NCI-H1436 treated with DMSO at 0.1 percent for 48 hours (cell line): Measurements from ENCODE around the gene RFLNA.

Experiments used
- DNase-seq: peaks from one replicate; lab custom pipeline; 2025; lab: John Stamatoyannopoulos, UW

The RFLNA gene

GRCh38 chr12:124294780-124295341 lies at the start of gene RFLNA:
RFLNA (plus strand) TSS chr12:124295093; CDS start chr12:124295430, 337 bp downstream.
- no peak for DNase-seq

GRCh38 chr12:124247331-124247730 lies 47.6 kb upstream of the RFLNA start:
- no peak for DNase-seq

GRCh38 chr12:124248941-124249825 lies 45.7 kb upstream of the RFLNA start:
- peak; percentile 59 for DNase-seq

DNA sequence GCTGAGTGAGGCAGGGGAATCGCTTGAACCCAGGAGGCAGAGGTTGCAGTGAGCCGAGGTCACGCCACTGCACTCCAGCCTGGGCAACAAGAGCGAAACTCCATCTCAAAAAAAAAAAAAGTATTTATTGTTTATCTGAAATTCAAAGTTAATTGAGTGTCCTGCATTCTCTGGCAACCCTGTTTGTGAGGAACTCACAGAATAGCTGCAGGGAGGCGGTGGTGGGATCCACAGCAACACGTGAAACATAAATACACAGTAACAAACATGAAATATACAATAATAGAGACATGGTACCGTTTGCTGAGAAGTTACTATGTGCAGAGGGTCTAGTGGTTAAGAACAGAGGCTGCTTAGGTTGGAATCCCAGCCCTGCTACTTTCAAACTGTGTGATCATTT lies 43.7 kb upstream of the RFLNA start:
- DNase-seq: no peak

GRCh38 chr12:124252964-124253363 lies 41.9 kb upstream of the RFLNA start:
- no peak for DNase-seq

DNA sequence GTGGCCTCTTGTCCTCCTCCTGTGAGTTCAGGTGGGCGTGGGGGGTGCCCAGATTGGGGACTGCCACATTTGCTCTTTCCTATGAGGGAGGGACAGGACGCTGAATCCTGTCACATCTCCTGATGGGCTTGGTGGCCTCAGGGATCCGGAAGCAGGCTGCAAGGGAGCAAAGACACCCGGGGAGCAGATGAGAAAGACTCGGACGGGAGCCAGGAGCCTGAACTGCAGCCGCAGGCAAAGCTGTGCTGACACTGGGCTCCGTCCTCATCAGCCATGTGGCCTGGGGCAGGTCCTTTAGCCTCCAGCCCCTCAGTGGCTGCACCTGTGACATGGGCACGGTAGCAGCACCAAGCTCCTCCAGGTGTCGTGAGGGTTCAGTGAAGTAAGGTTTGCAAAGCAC lies 40.8 kb upstream of the RFLNA start:
- no peak for DNase-seq

GRCh38 chr12:124259154-124260066 lies 35.5 kb upstream of the RFLNA start:
- DNase-seq: no peak

DNA sequence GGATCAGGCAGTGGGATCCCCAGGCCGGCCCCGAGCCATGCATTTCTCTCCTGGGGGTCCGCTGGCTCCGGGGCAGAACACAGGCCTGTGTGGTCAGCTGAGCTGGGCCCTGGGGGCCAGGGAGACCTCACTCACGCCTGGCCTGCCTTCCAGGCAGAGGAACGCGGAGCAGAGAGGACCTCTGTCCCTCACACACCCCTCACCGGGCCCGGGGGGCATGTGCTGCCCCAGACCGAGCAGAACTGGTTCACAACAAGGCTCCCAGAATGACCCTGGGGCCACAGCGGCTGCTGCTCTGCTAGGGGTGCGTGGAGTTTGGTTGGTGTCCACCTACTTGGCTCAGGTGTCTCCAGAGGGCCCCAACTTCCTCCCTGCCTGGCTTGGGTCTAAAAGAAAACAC lies 33.0 kb upstream of the RFLNA start:
- DNase-seq: no peak

DNA sequence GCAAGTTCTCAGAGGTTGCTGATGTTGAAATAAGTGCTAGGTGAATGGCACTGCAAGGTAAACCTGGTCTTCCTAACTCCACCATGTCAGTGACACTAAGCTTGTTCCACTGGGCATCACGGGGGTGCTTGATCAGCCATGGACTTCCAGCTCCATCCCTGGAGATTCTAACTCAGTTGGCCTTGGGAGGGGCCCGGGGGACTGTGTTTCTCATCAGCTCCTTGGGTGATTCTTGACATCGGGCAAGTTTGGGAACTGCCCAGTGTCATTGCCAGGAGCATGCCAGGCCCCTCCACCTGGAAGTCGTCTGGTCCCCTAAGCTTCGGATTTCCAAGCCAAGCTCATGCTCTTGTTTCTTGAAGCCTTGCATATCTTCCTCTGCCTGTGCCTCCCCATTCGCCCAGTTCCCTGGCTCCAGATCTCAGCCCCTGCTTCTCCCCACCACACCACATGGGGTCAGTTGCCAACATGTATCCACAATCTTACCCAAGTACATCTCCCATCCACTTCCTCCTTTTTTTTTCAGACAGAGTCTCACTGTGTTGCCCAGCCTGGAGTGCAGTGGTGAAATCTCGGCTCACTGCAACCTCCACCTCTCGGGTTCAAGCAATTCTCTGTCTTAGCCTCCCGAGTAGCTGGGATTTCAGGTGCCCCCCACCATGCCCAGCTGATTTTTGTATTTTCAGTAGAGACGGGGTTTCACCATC lies 30.7 kb upstream of the RFLNA start:
- DNase-seq: no peak

GRCh38 chr12:124264879-124265278 lies 30.0 kb upstream of the RFLNA start:
- DNase-seq: no peak

GRCh38 chr12:124267205-124267778 lies 27.6 kb upstream of the RFLNA start:
- no peak for DNase-seq

GRCh38 chr12:124270671-124271070 lies 24.2 kb upstream of the RFLNA start:
- no peak for DNase-seq

- no peak for DNase-seq
Measured at GRCh38 chr12:124273630-124274029, 21.3 kb upstream of the RFLNA start.

GRCh38 chr12:124276337-124276736 lies 18.6 kb upstream of the RFLNA start:
- no peak for DNase-seq

DNA sequence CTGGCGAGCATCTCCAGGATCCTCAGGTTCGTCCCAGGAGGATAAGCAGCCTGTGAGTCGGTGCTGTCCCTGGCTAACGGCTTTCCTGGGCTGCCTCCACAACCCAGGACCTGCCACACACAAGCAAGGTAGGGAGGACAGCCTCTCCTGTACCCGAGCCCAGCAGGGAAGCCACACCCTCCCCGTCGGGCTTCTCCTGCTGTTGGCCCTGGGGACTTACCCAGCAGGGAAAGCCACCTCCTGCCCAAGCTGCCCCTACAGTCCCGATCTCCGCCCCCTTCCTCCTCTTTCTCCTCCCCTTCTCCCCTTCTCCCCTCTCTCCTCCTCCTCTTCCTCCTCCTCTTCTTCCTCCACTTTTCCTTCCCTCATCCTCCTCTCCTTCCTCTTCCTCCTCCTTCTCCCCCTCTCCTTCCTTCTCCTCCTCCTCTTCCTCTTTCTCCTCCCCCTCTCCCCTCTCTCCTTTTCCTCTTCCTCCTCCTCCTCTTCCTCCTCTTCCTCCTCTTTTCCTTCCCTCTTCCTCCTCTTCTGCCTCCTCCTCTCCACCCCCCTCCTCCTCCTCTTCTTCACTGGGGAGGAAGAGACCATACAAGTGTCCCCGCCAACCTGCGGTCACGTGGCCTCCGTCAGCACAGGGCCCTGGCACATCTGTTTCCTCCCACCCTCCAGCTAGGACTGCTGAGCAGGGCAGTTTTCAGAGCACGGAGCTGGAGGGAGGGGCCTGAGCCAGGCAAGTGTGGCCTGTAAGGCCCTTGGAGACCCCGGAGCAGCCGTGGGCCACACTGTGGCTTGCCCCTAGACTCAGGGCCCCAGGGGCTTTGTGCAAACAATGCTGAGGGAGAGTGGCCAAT lies 17.3 kb upstream of the RFLNA start:
- DNase-seq: no peak

- DNase-seq: no peak
Measured at GRCh38 chr12:124278389-124279101, 16.3 kb upstream of the RFLNA start.

DNA sequence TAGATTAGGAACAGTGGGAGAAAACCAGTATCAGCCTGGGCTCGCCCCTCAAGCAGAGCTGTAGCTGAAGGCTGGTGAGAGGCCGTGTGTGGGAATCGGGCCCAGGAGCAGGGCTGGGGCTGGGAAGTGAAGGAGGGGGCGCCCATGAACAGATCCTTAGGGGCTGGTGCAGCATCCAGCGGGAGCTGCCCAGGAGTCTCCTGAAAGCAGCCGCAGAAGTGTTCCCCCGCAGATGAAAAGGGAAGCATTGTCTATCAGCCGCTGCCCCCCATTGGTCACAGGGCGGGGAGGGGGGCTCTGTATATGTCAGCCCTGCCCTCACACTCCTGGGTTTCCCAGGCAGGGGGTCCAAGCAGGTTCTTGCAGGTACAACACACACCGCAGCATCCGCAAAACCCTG lies 15.6 kb upstream of the RFLNA start:
- no peak for DNase-seq

DNA sequence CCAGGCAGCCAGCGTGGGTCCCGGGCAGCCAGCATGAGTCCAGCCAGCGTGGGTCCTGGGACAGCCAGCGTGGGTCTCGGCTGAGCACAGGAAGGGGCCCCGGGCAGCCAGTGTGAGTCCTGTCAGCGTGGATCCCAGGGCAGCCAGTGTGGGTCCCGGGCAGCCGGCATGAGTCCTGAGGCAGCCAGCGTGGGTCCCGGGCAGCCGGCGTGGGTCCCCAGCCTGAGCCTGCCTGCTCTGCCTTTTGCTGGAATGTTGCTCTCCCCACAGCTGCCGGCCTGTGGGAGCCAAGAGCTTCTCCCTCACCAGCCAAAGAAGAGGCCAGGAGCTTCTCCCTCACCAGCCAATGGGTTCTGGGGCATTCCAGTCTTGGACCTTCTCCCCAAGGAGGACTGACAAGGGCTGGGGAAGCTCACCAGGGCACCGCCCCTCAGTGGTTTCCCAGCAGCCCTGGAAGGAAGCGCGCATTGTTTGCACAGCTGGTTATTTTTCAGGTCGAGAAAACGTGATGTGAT lies 15.0 kb upstream of the RFLNA start:
- DNase-seq: no peak

DNA sequence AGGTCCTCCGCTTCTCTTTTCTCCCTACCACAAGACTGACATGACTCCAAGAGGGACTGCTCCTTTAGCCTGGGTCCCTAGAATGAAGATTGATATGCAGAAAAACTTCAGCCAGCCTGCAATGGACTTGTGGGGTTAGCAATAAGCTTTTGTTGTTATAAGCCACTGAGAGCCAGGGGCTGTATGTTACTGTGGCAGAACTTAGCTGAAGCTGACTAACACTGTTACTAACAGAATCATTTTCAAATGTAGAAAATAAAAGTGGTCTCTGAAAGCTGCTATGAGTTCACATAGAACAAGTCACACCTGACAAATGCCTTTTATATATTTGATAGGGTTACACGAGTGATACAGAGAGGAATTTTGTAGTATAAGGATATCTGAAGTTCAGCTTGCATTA lies 13.6 kb upstream of the RFLNA start:
- no peak for DNase-seq

GRCh38 chr12:124282287-124282686 lies 12.6 kb upstream of the RFLNA start:
- no peak for DNase-seq
